Panc1 (cell line): Measurements from ENCODE around the gene PTPN9. TPM values are rescaled to one million over a fixed set of nuclear protein-coding genes. Genes with fewer than 3 reads are reported as not detected.

ENCODE experiments used
- ATAC-seq: fragments of 200-7000 bp; cut with Tn5 transposase; 2 replicates; pipeline ENCODE4 v1.9.1; 2020; ENCODE audit warnings: mild to moderate bottlenecking, moderate library complexity
- BruUV-seq: library from RNA; stranded (reverse); fragments of 400-500 nt; replicated peaks from 2 replicates; lab custom pipeline; 2021; lab: Mats Ljungman, UMichigan
- CTCF ChIA-PET: fragments of 300-600 bp; sonication (Branson Sonifier 250); formaldehyde crosslinking; loops from one replicate; lab custom pipeline; 2022; ENCODE audit warnings: antibody characterized with exemption; lab: Charles Lee
- POLR2A ChIA-PET: fragments of 300-600 bp; sonication (Branson Sonifier 250); formaldehyde crosslinking; loops from one replicate; lab custom pipeline; 2022; ENCODE audit warnings: antibody characterized with exemption; lab: Charles Lee
- DNase-seq: peaks from one replicate; pipeline ENCODE4 v3.0.0-alpha.2; 2010; ENCODE audit warnings: low read depth, low spot score
- H3K27ac ChIP-seq: 2 replicates; pipeline ENCODE4 v1.5.1; 2011; ENCODE audit warnings: mild to moderate bottlenecking, low read length, inconsistent platforms
- H3K27me3 ChIP-seq: fragments of 200-500 bp; sonication (Bioruptor generic); 2 replicates; pipeline ENCODE4 v1.6.0; 2014; ENCODE audit warnings: low read length, inconsistent platforms; ENCODE audit not compliant: control insufficient read depth, insufficient read depth
- H3K36me3 ChIP-seq: fragments of 200-500 bp; sonication (Bioruptor generic); 2 replicates; pipeline ENCODE4 v1.5.1; 2014; ENCODE audit warnings: inconsistent platforms, mild to moderate bottlenecking, low read length, moderate library complexity; ENCODE audit not compliant: control insufficient read depth, insufficient read depth
- H3K4me1 ChIP-seq: 2 replicates; pipeline ENCODE4 v1.5.1; 2011; ENCODE audit warnings: inconsistent platforms, mild to moderate bottlenecking, low read length, moderate library complexity; ENCODE audit not compliant: control insufficient read depth, insufficient read depth
- H3K4me3 ChIP-seq, 2 experiments: 2 replicates each; pipeline ENCODE4 v1.5.1; 2011 to 2012; ENCODE audit warnings: low read depth in 2 of 2, low read length in 2 of 2, mild to moderate bottlenecking in 2 of 2, inconsistent platforms in 1 of 2, moderate library complexity in 1 of 2
- H3K9me3 ChIP-seq: fragments of 200-500 bp; sonication (Bioruptor generic); 2 replicates; pipeline ENCODE4 v1.5.1; 2014; ENCODE audit warnings: low read depth, mild to moderate bottlenecking, inconsistent platforms, low read length, moderate library complexity; ENCODE audit not compliant: control insufficient read depth, insufficient read depth
- CTCF ChIP-seq: fragments of 450-650 bp; IDR thresholded peaks from 2 replicates; pipeline ENCODE4 v1.5.1; 2017; ENCODE audit warnings: mild to moderate bottlenecking
- POLR2AphosphoS5 ChIP-seq: IDR thresholded peaks from 2 replicates; pipeline ENCODE4 v1.6.1; 2012; ENCODE audit warnings: mild to moderate bottlenecking, low read depth, low read length, moderate library complexity
- REST ChIP-seq, 2 experiments: IDR thresholded peaks; 2 replicates each; pipeline ENCODE4 v1.6.1; 2011 to 2012; ENCODE audit warnings: low read depth in 2 of 2, control low read depth in 1 of 2, low read length in 1 of 2, mild to moderate bottlenecking in 1 of 2, moderate library complexity in 1 of 2; ENCODE audit not compliant: insufficient read depth in 1 of 2
- SIN3A ChIP-seq: IDR thresholded peaks from 2 replicates; pipeline ENCODE4 v1.6.1; 2012; ENCODE audit warnings: low read depth, mild to moderate bottlenecking, low read length, moderate library complexity, borderline replicate concordance; ENCODE audit not compliant: insufficient read depth
- TCF7L2 ChIP-seq: IDR thresholded peaks from 2 replicates; pipeline ENCODE4 v1.6.1; 2011; ENCODE audit warnings: mild to moderate bottlenecking, low read depth, low read length, inconsistent platforms
- in situ Hi-C: cut with HindIII; loops from 2 replicates; pipeline ENCODE4 v1.10.0; 2016; ENCODE audit warnings: low sequenced_read_pairs, low pct_unique_long_range_greater_than_20kb
- intact Hi-C: fragments of 100-400 bp; cut with micrococcal nuclease; formaldehyde crosslinking; loops from one replicate; pipeline ENCODE4 v1.10.0; 2022; ENCODE audit not compliant: unreplicated experiment
- total RNA-seq: library from RNA; stranded (reverse); gene quantifications from one replicate; pipeline ENCODE4 v1.2.1, GENCODE V29; 2021; ENCODE audit not compliant: unreplicated experiment

Gene PTPN9
- total RNA-seq, 1 experiment from 2014 or later: 38.4 TPM

DNA sequence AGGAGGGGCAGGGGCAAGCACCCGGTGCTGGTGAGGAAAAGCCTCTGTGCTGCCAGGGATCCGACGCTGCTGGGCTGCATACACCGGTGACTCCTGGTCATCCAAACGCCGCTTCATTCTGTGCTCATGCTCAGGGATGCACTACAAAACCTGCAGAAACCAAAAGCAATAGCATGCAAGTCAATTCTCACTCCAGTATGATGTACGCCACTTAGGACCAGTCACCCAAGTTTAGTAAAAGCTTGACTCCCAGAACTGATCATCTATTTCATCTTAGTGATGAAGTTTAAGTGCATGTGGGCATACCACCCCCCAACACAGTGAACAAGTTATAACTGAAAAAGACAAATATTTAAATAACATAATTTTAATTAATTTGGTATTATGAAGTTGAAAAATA, 148.9 kb downstream of the PTPN9 start:
- Histone ChIP-seq H3K4me1 (no peaks in the 10 kb centered on the region), H3K27ac (no peak overlapping the region), H3K4me3 (no peak overlapping the region), H3K27me3 (no peaks in the 10 kb centered on the region), H3K9me3 (no peaks in the 10 kb centered on the region), H3K36me3 (peaks cover 12% of the 10 kb centered on the region; the same call in 1 of the 2 replicates)
- BruUV-seq: no TSS peak
- ATAC-seq (no peak), DNase-seq (no peak)
- in situ Hi-C loops (no loop called here), intact Hi-C loops (no loop called here)
- POLR2A ChIA-PET: no interaction called here
- TF ChIP-seq SIN3A (no peak), TCF7L2 (no peak), REST (IDR thresholded peaks at IDR 0.05; ENCODE audit: insufficient read depth in 1 of 2, low read depth in 2 of 2, low read length in 1 of 2) (no peak), POLR2AphosphoS5 (no peak), CTCF (no peak)
- CTCF ChIA-PET: no interaction called here

DNA sequence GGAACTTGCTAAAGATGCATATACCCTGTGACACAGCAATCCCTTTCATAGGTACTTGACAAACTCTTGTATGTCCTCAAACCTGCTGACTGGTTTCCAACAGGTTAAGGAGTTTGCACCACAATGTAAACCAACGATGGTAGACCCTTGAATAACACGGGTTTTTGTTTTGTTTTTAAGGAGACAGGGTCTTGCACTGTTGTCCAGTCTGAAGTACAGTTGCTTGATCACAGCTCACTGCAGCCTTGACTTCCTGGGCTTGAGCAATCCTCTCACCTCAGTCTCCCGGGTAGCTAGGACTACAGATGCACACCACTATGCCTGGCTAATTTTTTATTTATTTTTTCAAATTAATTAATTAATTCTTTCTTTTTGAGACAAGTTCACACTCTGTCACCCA, 151.0 kb downstream of the PTPN9 start:
- ChIA-PET POLR2A (no interaction called here), CTCF (no interaction called here)
- no TSS peak for BruUV-seq
- ATAC-seq: no peak
- intact Hi-C loops: no loop called here
- no peaks in the 10 kb centered on the region for H3K9me3 ChIP-seq
- DNase-seq: no peak
- H3K4me3 ChIP-seq: no peak overlapping the region
- TF ChIP-seq SIN3A (no peak), CTCF (no peak), POLR2AphosphoS5 (no peak), TCF7L2 (no peak), REST (IDR thresholded peaks at IDR 0.05; ENCODE audit: insufficient read depth in 1 of 2, low read depth in 2 of 2, low read length in 1 of 2) (no peak)
- H3K4me1 ChIP-seq: no peaks in the 10 kb centered on the region
- H3K27ac ChIP-seq: no peak overlapping the region
- no peaks in the 10 kb centered on the region for H3K27me3 ChIP-seq
- in situ Hi-C loops: no loop called here
- peaks cover 12% of the 10 kb centered on the region; the same call in 1 of the 2 replicates for H3K36me3 ChIP-seq
